WTC11 (cell line): ENCODE data around the gene RTKN. TPM values are rescaled to one million over a fixed set of nuclear protein-coding genes. Genes with fewer than 3 reads are reported as not detected.

Experiments
- ATAC-seq: fragments of 200-7000 bp; cut with Tn5 transposase; 2 replicates; pipeline ENCODE4 v1.10.0; 2021; ENCODE audit warnings: mild to moderate bottlenecking, moderate library complexity
- CTCF ChIA-PET: fragments of 300-600 bp; sonication (Branson Sonifier 250); formaldehyde crosslinking; loops from one replicate; lab custom pipeline; 2021; ENCODE audit warnings: antibody characterized with exemption; lab: Charles Lee
- POLR2A ChIA-PET: fragments of 350-600 bp; sonication (Branson Sonifier 250); formaldehyde crosslinking; loops from one replicate; lab custom pipeline; 2021; ENCODE audit warnings: antibody characterized with exemption; lab: Charles Lee
- DNase-seq: peaks from one replicate; pipeline ENCODE4 v3.0.0; 2021; ENCODE audit warnings: low spot score
- H3K27ac Mint-ChIP-seq: 2 replicates; pipeline ENCODE4 v1.8.0; 2021; ENCODE audit warnings: mixed read lengths
- H3K27me3 Mint-ChIP-seq: 2 replicates; pipeline ENCODE4 v1.8.0; 2021; ENCODE audit warnings: low read depth, mild to moderate bottlenecking, moderate library complexity, mixed read lengths
- H3K36me3 Mint-ChIP-seq: 2 replicates; pipeline ENCODE4 v1.8.0; 2021; ENCODE audit warnings: mixed read lengths
- H3K4me1 Mint-ChIP-seq: 2 replicates; pipeline ENCODE4 v1.8.0; 2022; ENCODE audit warnings: mixed read lengths
- H3K4me3 Mint-ChIP-seq: 2 replicates; pipeline ENCODE4 v1.8.0; 2021; ENCODE audit warnings: mild to moderate bottlenecking, moderate library complexity, mixed read lengths
- H3K9me3 Mint-ChIP-seq: 2 replicates; pipeline ENCODE4 v1.8.0; 2021; ENCODE audit warnings: mixed read lengths
- CTCF ChIP-seq: fragments of 200-600 bp; IDR thresholded peaks from 2 replicates; pipeline ENCODE4 v1.8.0; 2022; ENCODE audit warnings: antibody characterized with exemption
- E2F4 ChIP-seq: sonication (generic); formaldehyde crosslinking; IDR thresholded peaks from 2 replicates; pipeline ENCODE4 v1.8.1; 2022; ENCODE audit warnings: low read depth, mild to moderate bottlenecking, moderate library complexity, missing genetic modification reagents, borderline replicate concordance
- FOXP1 ChIP-seq: sonication (generic); formaldehyde crosslinking; IDR thresholded peaks from 2 replicates; pipeline ENCODE4 v1.8.0; 2022; ENCODE audit warnings: missing genetic modification reagents, mild to moderate bottlenecking, moderate library complexity, borderline replicate concordance
- HMGA2 ChIP-seq: fragments of 250-450 bp; sonication (Bioruptor Pico); IDR thresholded peaks from 2 replicates; pipeline ENCODE4 v1.4.0; 2021; ENCODE audit warnings: mild to moderate bottlenecking, moderate library complexity
- JAZF1 ChIP-seq: fragments of 250-450 bp; sonication (Bioruptor Pico); IDR thresholded peaks from 2 replicates; pipeline ENCODE4 v1.9.0; 2021; ENCODE audit warnings: moderate library complexity, mild to moderate bottlenecking, inconsistent platforms
- JUN ChIP-seq: sonication (generic); formaldehyde crosslinking; IDR thresholded peaks from 2 replicates; pipeline ENCODE4 v1.8.0; 2023; ENCODE audit warnings: mild to moderate bottlenecking, missing genetic modification reagents
- KAT7 ChIP-seq: sonication (generic); formaldehyde crosslinking; IDR thresholded peaks from 2 replicates; pipeline ENCODE4 v1.8.1; 2023; ENCODE audit warnings: missing genetic modification reagents, mild to moderate bottlenecking, borderline replicate concordance
- NFYB ChIP-seq: sonication (generic); formaldehyde crosslinking; conservative IDR thresholded peaks from 2 replicates; pipeline ENCODE4 v1.8.0; 2022; ENCODE audit warnings: low read depth, missing genetic modification reagents
- NR1H2 ChIP-seq: sonication (generic); formaldehyde crosslinking; IDR thresholded peaks from 2 replicates; pipeline ENCODE4 v1.9.0; 2021; ENCODE audit warnings: mild to moderate bottlenecking, moderate library complexity, missing genetic modification reagents
- NR2C2 ChIP-seq: sonication (generic); formaldehyde crosslinking; IDR thresholded peaks from 2 replicates; pipeline ENCODE4 v1.8.0; 2022; ENCODE audit warnings: mild to moderate bottlenecking, missing genetic modification reagents
- SMAD3 ChIP-seq: sonication (generic); formaldehyde crosslinking; IDR thresholded peaks from 2 replicates; pipeline ENCODE4 v1.8.0; 2022; ENCODE audit warnings: missing genetic modification reagents, mild to moderate bottlenecking, borderline replicate concordance
- SMAD4 ChIP-seq: sonication (generic); formaldehyde crosslinking; IDR thresholded peaks from 2 replicates; pipeline ENCODE4 v1.8.0; 2022; ENCODE audit warnings: mild to moderate bottlenecking, missing genetic modification reagents
- ZMAT4 ChIP-seq: fragments of 250-450 bp; sonication (Bioruptor Pico); IDR thresholded peaks from 2 replicates; pipeline ENCODE4 v1.9.0; 2021; ENCODE audit warnings: mild to moderate bottlenecking
- ZNF121 ChIP-seq: sonication (generic); formaldehyde crosslinking; IDR thresholded peaks from 2 replicates; pipeline ENCODE4 v1.8.0; 2023; ENCODE audit warnings: missing genetic modification reagents
- ZNF263 ChIP-seq: sonication (generic); formaldehyde crosslinking; IDR thresholded peaks from 2 replicates; pipeline ENCODE4 v1.8.1; 2022; ENCODE audit warnings: low read depth, mild to moderate bottlenecking, moderate library complexity, missing genetic modification reagents
- ZNF396 ChIP-seq: fragments of 250-450 bp; sonication (Bioruptor Pico); IDR thresholded peaks from 2 replicates; pipeline ENCODE4 v1.8.0; 2021; ENCODE audit warnings: mild to moderate bottlenecking, moderate library complexity, borderline replicate concordance
- ZNF423 ChIP-seq: fragments of 250-450 bp; sonication (Bioruptor Pico); IDR thresholded peaks from 2 replicates; pipeline ENCODE4 v2.1.2; 2022; ENCODE audit warnings: mild to moderate bottlenecking, moderate library complexity
- total RNA-seq: library from RNA; stranded (reverse); gene quantifications from 3 replicates; pipeline ENCODE4 v1.2.3, GENCODE V29; 2021
- TF ChIP-seq, protein P1 (sequence below): fragments of 250-450 bp; sonication (Bioruptor Pico); IDR thresholded peaks from 2 replicates; pipeline ENCODE4 v1.9.0; 2021; ENCODE audit warnings: mild to moderate bottlenecking, borderline replicate concordance
- TF ChIP-seq, protein P2 (sequence below): sonication (generic); formaldehyde crosslinking; IDR thresholded peaks from 2 replicates; pipeline ENCODE4 v1.8.1; 2022; ENCODE audit warnings: low read depth, missing genetic modification reagents, borderline replicate concordance

RTKN gene
- total RNA-seq, 1 experiment from 2014 or later = 80.1 TPM

GRCh38 chr2:74448771-74449170 lies 7.0 kb upstream of the RTKN start (continued):
- TF ChIP-seq E2F4 (CRISPR knock-in tag) (no peak), NFYB (no peak), ZNF121 (CRISPR knock-in tag) (no peak)
- TF ChIP-seq, protein P1, sequence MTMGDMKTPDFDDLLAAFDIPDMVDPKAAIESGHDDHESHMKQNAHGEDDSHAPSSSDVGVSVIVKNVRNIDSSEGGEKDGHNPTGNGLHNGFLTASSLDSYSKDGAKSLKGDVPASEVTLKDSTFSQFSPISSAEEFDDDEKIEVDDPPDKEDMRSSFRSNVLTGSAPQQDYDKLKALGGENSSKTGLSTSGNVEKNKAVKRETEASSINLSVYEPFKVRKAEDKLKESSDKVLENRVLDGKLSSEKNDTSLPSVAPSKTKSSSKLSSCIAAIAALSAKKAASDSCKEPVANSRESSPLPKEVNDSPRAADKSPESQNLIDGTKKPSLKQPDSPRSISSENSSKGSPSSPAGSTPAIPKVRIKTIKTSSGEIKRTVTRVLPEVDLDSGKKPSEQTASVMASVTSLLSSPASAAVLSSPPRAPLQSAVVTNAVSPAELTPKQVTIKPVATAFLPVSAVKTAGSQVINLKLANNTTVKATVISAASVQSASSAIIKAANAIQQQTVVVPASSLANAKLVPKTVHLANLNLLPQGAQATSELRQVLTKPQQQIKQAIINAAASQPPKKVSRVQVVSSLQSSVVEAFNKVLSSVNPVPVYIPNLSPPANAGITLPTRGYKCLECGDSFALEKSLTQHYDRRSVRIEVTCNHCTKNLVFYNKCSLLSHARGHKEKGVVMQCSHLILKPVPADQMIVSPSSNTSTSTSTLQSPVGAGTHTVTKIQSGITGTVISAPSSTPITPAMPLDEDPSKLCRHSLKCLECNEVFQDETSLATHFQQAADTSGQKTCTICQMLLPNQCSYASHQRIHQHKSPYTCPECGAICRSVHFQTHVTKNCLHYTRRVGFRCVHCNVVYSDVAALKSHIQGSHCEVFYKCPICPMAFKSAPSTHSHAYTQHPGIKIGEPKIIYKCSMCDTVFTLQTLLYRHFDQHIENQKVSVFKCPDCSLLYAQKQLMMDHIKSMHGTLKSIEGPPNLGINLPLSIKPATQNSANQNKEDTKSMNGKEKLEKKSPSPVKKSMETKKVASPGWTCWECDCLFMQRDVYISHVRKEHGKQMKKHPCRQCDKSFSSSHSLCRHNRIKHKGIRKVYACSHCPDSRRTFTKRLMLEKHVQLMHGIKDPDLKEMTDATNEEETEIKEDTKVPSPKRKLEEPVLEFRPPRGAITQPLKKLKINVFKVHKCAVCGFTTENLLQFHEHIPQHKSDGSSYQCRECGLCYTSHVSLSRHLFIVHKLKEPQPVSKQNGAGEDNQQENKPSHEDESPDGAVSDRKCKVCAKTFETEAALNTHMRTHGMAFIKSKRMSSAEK (CRISPR knock-in tag) = no peak

DNA sequence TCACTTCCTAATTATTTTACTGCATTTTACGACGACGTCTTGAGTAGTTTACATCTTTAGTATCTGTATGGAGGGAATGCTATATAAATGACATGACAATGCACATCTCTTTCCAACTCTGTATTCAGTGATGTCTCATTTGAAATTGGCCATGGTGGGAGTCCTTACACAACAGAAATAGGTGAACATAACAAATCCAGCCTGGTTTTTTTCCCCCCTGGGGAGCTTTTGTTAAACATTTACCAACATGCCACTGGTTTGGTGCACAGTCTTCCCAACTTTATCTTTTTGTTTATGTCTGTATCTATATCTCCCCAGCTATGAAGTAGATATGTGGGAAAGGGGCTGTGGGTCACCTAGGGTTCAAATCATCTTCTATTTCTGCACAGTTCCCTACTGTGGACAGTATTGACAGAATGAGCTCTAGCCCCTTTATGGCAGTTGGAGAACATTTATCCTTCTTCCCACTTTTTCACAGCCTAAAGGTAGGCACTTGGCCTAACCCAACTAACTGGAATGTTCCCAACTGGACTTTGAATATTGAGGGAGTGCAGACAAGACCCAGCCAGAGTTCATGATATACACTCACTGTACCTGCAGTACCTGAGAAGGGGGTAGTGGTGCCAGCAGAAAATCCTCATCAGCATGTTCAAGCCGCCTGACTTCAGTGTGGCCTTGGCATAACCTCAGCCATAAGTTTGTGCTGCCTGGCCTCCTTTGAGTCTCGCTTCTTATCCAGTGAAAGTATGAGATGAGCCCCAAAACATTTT lies 5.7 kb upstream of the RTKN start:
- no peaks in the 10 kb centered on the region for H3K9me3 Mint-ChIP-seq
- no peak for ATAC-seq
- POLR2A ChIA-PET = interaction anchor here (1.2 kb wide), 1 partner anchor 7 kb away, joined by 3 read pairs; no protein-coding TSS in a partner anchor

More for the DNA sequence above, 5.7 kb upstream of the RTKN start:
- DNase-seq = no peak
- no peak overlapping the region for H3K27ac Mint-ChIP-seq
- H3K4me1 Mint-ChIP-seq = peaks cover 12% of the 10 kb centered on the region; the same call in 1 of the 2 replicates
- H3K4me3 Mint-ChIP-seq = no peak overlapping the region
- no peaks in the 10 kb centered on the region for H3K36me3 Mint-ChIP-seq
- CTCF ChIA-PET = no interaction called here
- peaks cover 20% of the 10 kb centered on the region for H3K27me3 Mint-ChIP-seq
- TF ChIP-seq, protein P2, sequence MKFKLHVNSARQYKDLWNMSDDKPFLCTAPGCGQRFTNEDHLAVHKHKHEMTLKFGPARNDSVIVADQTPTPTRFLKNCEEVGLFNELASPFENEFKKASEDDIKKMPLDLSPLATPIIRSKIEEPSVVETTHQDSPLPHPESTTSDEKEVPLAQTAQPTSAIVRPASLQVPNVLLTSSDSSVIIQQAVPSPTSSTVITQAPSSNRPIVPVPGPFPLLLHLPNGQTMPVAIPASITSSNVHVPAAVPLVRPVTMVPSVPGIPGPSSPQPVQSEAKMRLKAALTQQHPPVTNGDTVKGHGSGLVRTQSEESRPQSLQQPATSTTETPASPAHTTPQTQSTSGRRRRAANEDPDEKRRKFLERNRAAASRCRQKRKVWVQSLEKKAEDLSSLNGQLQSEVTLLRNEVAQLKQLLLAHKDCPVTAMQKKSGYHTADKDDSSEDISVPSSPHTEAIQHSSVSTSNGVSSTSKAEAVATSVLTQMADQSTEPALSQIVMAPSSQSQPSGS (CRISPR knock-in tag) = no peak
- TF ChIP-seq JAZF1 (no peak), ZNF263 (CRISPR knock-in tag) (no peak), ZNF423 (CRISPR knock-in tag) (no peak), SMAD3 (CRISPR knock-in tag) (no peak), FOXP1 (no peak), NR1H2 (CRISPR knock-in tag) (no peak), NR2C2 (CRISPR knock-in tag) (no peak), KAT7 (no peak), ZNF396 (CRISPR knock-in tag) (no peak), ZNF121 (CRISPR knock-in tag) (no peak), ZMAT4 (no peak), CTCF (no peak), HMGA2 (no peak), JUN (no peak), SMAD4 (CRISPR knock-in tag) (no peak)
